ENCODE results near the gene PMS2. TPM values are rescaled to one million over a fixed set of nuclear protein-coding genes. Genes with fewer than 3 reads are reported as not detected.

PMS2 gene
- total and polyA plus RNA-seq, 9 of the 15 experiments (the other 6 are each of a cell fraction or from before 2014, with no cell fraction given): 4.9 to 27.6 (median 16.5) TPM

- BruUV-seq (replicated peaks): no TSS peak
- ATAC-seq (no peak), DNase-seq (ENCODE audit: extremely low read depth in 1 of 4, low spot score in 3 of 4) (no peak), FAIRE-seq (no peak)
- no peaks in the 10 kb centered on the region for H3K27me3 ChIP-seq (ENCODE audit: control insufficient read depth in 2 of 2, insufficient read depth in 2 of 2, low read length in 2 of 2)
- H3K4me3 ChIP-seq: no peak overlapping the region
- peaks cover 90% of the 10 kb centered on the region for H3K36me3 ChIP-seq (ENCODE audit: control insufficient read depth, insufficient read depth, low read length)
- peaks cover 6% of the 10 kb centered on the region; the same call in 1 of the 2 replicates for H4K20me1 ChIP-seq (replicated peaks; ENCODE audit: control insufficient read depth, insufficient read depth, low read length)
- CTCF ChIA-PET (ENCODE audit: low intra/inter-chr PET ratio): no interaction called here
- H3K9me3 ChIP-seq (replicated peaks; ENCODE audit: control insufficient read depth, insufficient read depth, low read depth, low read length): no peaks in the 10 kb centered on the region
- peaks cover 25% of the 10 kb centered on the region; the same call in 2 of the 3 replicates for H3K79me2 ChIP-seq (ENCODE audit: control insufficient read depth, insufficient read depth, low read length)
- H3K4me1 ChIP-seq (replicated peaks in 1 of 2; ENCODE audit: control insufficient read depth in 2 of 2, insufficient read depth in 2 of 2, low read length in 2 of 2): peaks cover 23 to 33% of the 10 kb centered on the region in 2 experiments; a peak in 4 of 5 replicates
- intact Hi-C loops (cut with micrococcal nuclease) (no loop called here), in situ Hi-C loops (cut with MboI) (no loop called here)
- H2AFZ ChIP-seq (ENCODE audit: low read depth, low read length): no peak overlapping the region
- H3K4me2 ChIP-seq (ENCODE audit: insufficient read depth, low read length): no peak overlapping the region
- no peak overlapping the region for H3K9ac ChIP-seq (ENCODE audit: insufficient read depth in 1 of 2, low read depth in 2 of 2, low read length in 2 of 2)
- no peaks in the 10 kb centered on the region for H3K9me1 ChIP-seq (ENCODE audit: control insufficient read depth, insufficient read depth, low read length)
- 86% methylated on average over 5 of the region's 5 CpGs for WGBS (ENCODE audit: insufficient coverage, low coverage, missing lambda C conversion rate)
- no peak overlapping the region for H3K27ac ChIP-seq (ENCODE audit: extremely low read depth, low read depth, low read length)
- POLR2A ChIA-PET: no interaction called here
- no peak for TF ChIP-seq JUND (IDR thresholded peaks at IDR 0.05; ENCODE audit: borderline replicate concordance, low read depth, low read length)
- TF ChIP-seq JUND (tag; IDR thresholded peaks at IDR 0.05; ENCODE audit: borderline replicate concordance, low read depth, low read length): no peak
- no peak for TF ChIP-seq KLF10 (CRISPR knock-in tag; IDR thresholded peaks at IDR 0.05)
- TF ChIP-seq RBM22 (IDR thresholded peaks at IDR 0.05; ENCODE audit: low read depth, low read length, poor library complexity, severe bottlenecking): no peak
- no peak for TF ChIP-seq MLX (CRISPR knock-in tag; conservative IDR thresholded peaks at IDR 0.05)
- TF ChIP-seq TFE3 (CRISPR knock-in tag; IDR thresholded peaks at IDR 0.05): no peak
- TF ChIP-seq CREB3L1 (IDR thresholded peaks at IDR 0.05; ENCODE audit: borderline replicate concordance, low read depth): no peak
- TF ChIP-seq KDM1A (IDR thresholded peaks at IDR 0.05): no peak
- TF ChIP-seq XRCC4 (IDR thresholded peaks at IDR 0.05; ENCODE audit: extremely low read depth, insufficient read depth, insufficient read length): no peak
- no peak for TF ChIP-seq ZNF408 (CRISPR knock-in tag; IDR thresholded peaks at IDR 0.05; ENCODE audit: low read depth)
- TF ChIP-seq ZBTB7A (IDR thresholded peaks at IDR 0.05; ENCODE audit: borderline replicate concordance, control insufficient read depth, low read depth, low read length): no peak
- TF ChIP-seq BMI1 (IDR thresholded peaks at IDR 0.05; ENCODE audit: low read length): no peak
- no peak for TF ChIP-seq ZNF518B (CRISPR knock-in tag; IDR thresholded peaks at IDR 0.05)
- no peak for TF ChIP-seq SIX5 (IDR thresholded peaks at IDR 0.05; ENCODE audit: borderline replicate concordance in 1 of 2, insufficient read depth in 1 of 2, low read depth in 1 of 2, low read length in 2 of 2)
- no peak for TF ChIP-seq FOXJ2 (tag; IDR thresholded peaks at IDR 0.05)
- TF ChIP-seq NR2F6 (CRISPR knock-in tag; IDR thresholded peaks at IDR 0.05): no peak
Observed at GRCh38 chr7:6028563-6028962, 19.7 kb upstream of the PMS2 start.
